B cell (primary cell): Measurements from ENCODE around the gene AFDN. TPM values are rescaled to one million over a fixed set of nuclear protein-coding genes. Genes with fewer than 3 reads are reported as not detected.

Source experiments
- ATAC-seq: fragments of 200-7000 bp; cut with Tn5 transposase; one replicate; pipeline ENCODE4 v1.10.0; 2021; ENCODE audit warnings: low read depth, mild to moderate bottlenecking, moderate number of reproducible peaks, moderate library complexity
- CTCF ChIA-PET: fragments of 350-600 bp; sonication (Branson Sonifier 250); formaldehyde crosslinking; loops from one replicate; lab custom pipeline; 2021; ENCODE audit warnings: antibody characterized with exemption, inconsistent platforms; lab: Charles Lee
- POLR2A ChIA-PET: fragments of 350-600 bp; sonication (Branson Sonifier 250); formaldehyde crosslinking; loops from one replicate; lab custom pipeline; 2021; ENCODE audit warnings: antibody characterized with exemption; lab: Charles Lee
- DNase-seq: peaks from one replicate; pipeline ENCODE4 v3.0.0; 2013
- H2AFZ ChIP-seq: 2 replicates; pipeline ENCODE4 v1.6.1; 2012; ENCODE audit warnings: mild to moderate bottlenecking, low read depth, low read length; ENCODE audit not compliant: insufficient read depth, poor library complexity, severe bottlenecking
- H3K27ac ChIP-seq, 2 donors: 1 replicate in 1 of 2; 2 replicates in 1 of 2; pipeline ENCODE4 v1.5.1; 2012 to 2013; ENCODE audit warnings: low read length in 2 of 2, mild to moderate bottlenecking in 2 of 2, moderate library complexity in 1 of 2
- H3K27me3 ChIP-seq, 4 experiments: fragments of 200-600 bp in 1 of 4; sonication (generic) in 1 of 4; replicated peaks in 1 of 4; 1 replicate in 2 of 4; 2 replicates in 2 of 4; pipeline versions ENCODE4 v1.6.1 to v1.7.0; 2013 to 2016; ENCODE audit warnings: low read length in 3 of 4, mild to moderate bottlenecking in 2 of 4, mixed read lengths in 1 of 4, moderate library complexity in 1 of 4; ENCODE audit not compliant: insufficient read depth in 4 of 4, control insufficient read depth in 3 of 4; ENCODE audit errors: control extremely low read depth in 1 of 4
- H3K36me3 ChIP-seq, 2 experiments: replicated peaks in 1 of 2; 1 replicate in 1 of 2; 2 replicates in 1 of 2; pipeline versions ENCODE4 v1.6.1 to v1.7.1; 2013; ENCODE audit warnings: low read length in 1 of 2; ENCODE audit not compliant: insufficient read depth in 2 of 2, control insufficient read depth in 1 of 2; ENCODE audit errors: control extremely low read depth in 1 of 2, extremely low read depth in 1 of 2
- H3K4me1 ChIP-seq, 2 donors: fragments of 200-600 bp in 1 of 2; sonication (generic) in 1 of 2; 1 replicate in 1 of 2; 2 replicates in 1 of 2; pipeline versions ENCODE4 v1.5.1 to v1.6.1; 2013 to 2017; ENCODE audit warnings: low read length in 2 of 2; ENCODE audit not compliant: control insufficient read depth in 2 of 2, insufficient read depth in 2 of 2
- H3K4me2 ChIP-seq: replicated peaks from 2 replicates; pipeline ENCODE3; 2012; ENCODE audit warnings: mild to moderate bottlenecking, low read depth, low read length; ENCODE audit not compliant: poor library complexity, severe bottlenecking
- H3K4me3 ChIP-seq, 5 experiments: fragments of 200-600 bp in 1 of 5; sonication (generic) in 1 of 5; 1 replicate in 3 of 5; 2 replicates in 2 of 5; pipeline versions ENCODE4 v1.5.1 to v1.7.0; 2011 to 2016; ENCODE audit warnings: low read length in 4 of 5, mild to moderate bottlenecking in 4 of 5, low read depth in 2 of 5, control low read depth in 1 of 5, moderate library complexity in 1 of 5; ENCODE audit not compliant: insufficient read depth in 1 of 5; ENCODE audit errors: control extremely low read depth in 1 of 5, extremely low read depth in 1 of 5
- H3K79me2 ChIP-seq: fragments of 200-600 bp; sonication (generic); one replicate; pipeline ENCODE4 v1.6.0; 2016; ENCODE audit warnings: low read length; ENCODE audit not compliant: control insufficient read depth, insufficient read depth
- H3K9ac ChIP-seq: fragments of 200-600 bp; sonication (generic); 2 replicates; pipeline ENCODE4 v1.6.1; 2017; ENCODE audit warnings: mild to moderate bottlenecking, low read length, moderate library complexity
- H3K9me3 ChIP-seq, 3 donors: one replicate each; pipeline versions ENCODE4 v1.6.1 to v1.7.1; 2013; ENCODE audit warnings: low read length in 2 of 3; ENCODE audit not compliant: control insufficient read depth in 2 of 3, insufficient read depth in 1 of 3; ENCODE audit errors: control extremely low read depth in 1 of 3
- H4K20me1 ChIP-seq: 2 replicates; pipeline ENCODE4 v1.6.0; 2012; ENCODE audit warnings: mild to moderate bottlenecking, low read length; ENCODE audit not compliant: insufficient read depth, control insufficient read depth, poor library complexity, severe bottlenecking
- H3K27ac Mint-ChIP-seq: one replicate; pipeline ENCODE4 v1.8.0; 2021; ENCODE audit warnings: mixed read lengths
- H3K27me3 Mint-ChIP-seq: one replicate; pipeline ENCODE4 v1.8.0; 2021; ENCODE audit warnings: mixed read lengths
- H3K4me1 Mint-ChIP-seq: one replicate; pipeline ENCODE4 v1.8.0; 2021; ENCODE audit warnings: mixed read lengths
- H3K4me3 Mint-ChIP-seq: one replicate; pipeline ENCODE4 v1.8.0; 2021; ENCODE audit warnings: mixed read lengths
- H3K9me3 Mint-ChIP-seq: one replicate; pipeline ENCODE4 v1.8.0; 2022; ENCODE audit warnings: mixed read lengths; ENCODE audit not compliant: insufficient read depth
- CTCF ChIP-seq: fragments of 200-600 bp; IDR thresholded peaks from one replicate; pipeline ENCODE4 v1.8.0; 2022; ENCODE audit warnings: antibody characterized with exemption, mild to moderate bottlenecking
- EZH2 ChIP-seq: IDR thresholded peaks from 2 replicates; pipeline ENCODE4 v1.6.1; 2012; ENCODE audit warnings: borderline replicate concordance, low read depth, mild to moderate bottlenecking, moderate library complexity, low read length; ENCODE audit not compliant: insufficient read depth, poor library complexity, severe bottlenecking
- WGBS: methylation state at CpG from one replicate; pipeline ENCODE4 v1.1.5; 2013; ENCODE audit warnings: missing lambda C conversion rate; ENCODE audit not compliant: insufficient coverage; 5-methylcytosine and 5-hydroxymethylcytosine counted together
- intact Hi-C: fragments of 100-400 bp; cut with micrococcal nuclease; formaldehyde crosslinking; loops from one replicate; pipeline ENCODE4 v1.10.0; 2022
- polyA plus RNA-seq: library from polyadenylated mRNA; depleted of rRNA; stranded (reverse); fragments of >200 nt; gene quantifications from 2 replicates; pipeline ENCODE4 v1.2.3, GENCODE V29; 2012
- total RNA-seq, 2 donors: library from RNA; stranded (reverse); fragments of 120-200 nt in 1 of 2; gene quantifications; 1 replicate in 1 of 2; 2 replicates in 1 of 2; pipeline versions ENCODE4 v1.2.3 to v1.2.4, GENCODE V29; 2013 to 2022

AFDN gene
- total and polyA plus RNA-seq, 2 donors (not counting 1 experiment from before 2014, with no cell fraction given): 15.4 to 70.5 TPM

- Histone ChIP-seq H3K4me1 (no peaks in the 10 kb centered on the region), H2AFZ (no peak overlapping the region), H3K9ac (no peak overlapping the region), H3K27me3 (no peaks in the 10 kb centered on the region), H3K36me3 (no peaks in the 10 kb centered on the region), H3K4me2 (no peak overlapping the region), H4K20me1 (no peaks in the 10 kb centered on the region), H3K4me3 (no peak overlapping the region), H3K27ac (no peak overlapping the region), H3K79me2 (no peaks in the 10 kb centered on the region), H3K9me3 (no peaks in the 10 kb centered on the region)
- H3K4me3 Mint-ChIP-seq: no peak overlapping the region
- no peaks in the 10 kb centered on the region for H3K27me3 Mint-ChIP-seq
- DNase-seq: no peak
- no peaks in the 10 kb centered on the region for H3K9me3 Mint-ChIP-seq
- no peak for TF ChIP-seq CTCF
- no peak for TF ChIP-seq EZH2
- H3K4me1 Mint-ChIP-seq: no peaks in the 10 kb centered on the region
- 84% methylated on average over 26 of the region's 29 CpGs for WGBS
- CTCF ChIA-PET: no interaction called here
- POLR2A ChIA-PET: no interaction called here
- intact Hi-C loops: no loop called here
- ATAC-seq: no peak
- no peak overlapping the region for H3K27ac Mint-ChIP-seq
These were observed 125.2 kb downstream of the AFDN start for GRCh38 chr6:167951781-167952511.

DNA sequence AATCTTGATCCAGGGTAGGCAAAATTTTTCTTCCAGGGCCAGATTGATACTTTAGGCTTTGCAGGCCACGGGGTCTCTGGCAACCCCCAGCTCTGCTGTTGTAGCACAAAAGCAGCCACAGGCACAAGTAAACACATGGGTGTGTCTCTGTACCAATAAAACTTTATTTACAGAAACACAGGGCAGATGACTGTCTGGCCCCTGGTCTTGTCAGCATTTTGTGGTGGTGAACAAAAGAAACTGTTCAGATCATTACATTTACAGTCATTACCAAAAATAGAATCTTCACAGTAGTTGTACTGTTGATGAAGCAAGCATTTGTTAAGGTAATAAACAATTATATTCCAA, 125.8 kb downstream of the AFDN start:
- H3K27me3 ChIP-seq: no peaks in the 10 kb centered on the region
- ChIA-PET CTCF (no interaction called here), POLR2A (no interaction called here)
- no peaks in the 10 kb centered on the region for H3K79me2 ChIP-seq
- intact Hi-C loops: no loop called here
- H3K4me3 Mint-ChIP-seq: no peak overlapping the region
- H3K27me3 Mint-ChIP-seq: no peaks in the 10 kb centered on the region
- H3K9ac ChIP-seq: no peak overlapping the region
- DNase-seq (no peak), ATAC-seq (no peak)
- TF ChIP-seq EZH2 (no peak), CTCF (no peak)
- WGBS: 100% methylated on average over 1 of the region's 1 CpG
- no peak overlapping the region for H2AFZ ChIP-seq
- H3K27ac ChIP-seq: no peak overlapping the region
- H3K4me3 ChIP-seq: no peak overlapping the region
- H3K27ac Mint-ChIP-seq: no peak overlapping the region
- no peaks in the 10 kb centered on the region for H3K4me1 Mint-ChIP-seq
- no peaks in the 10 kb centered on the region for H3K36me3 ChIP-seq
- H4K20me1 ChIP-seq: no peaks in the 10 kb centered on the region
- no peaks in the 10 kb centered on the region for H3K4me1 ChIP-seq
- no peak overlapping the region for H3K4me2 ChIP-seq
- no peaks in the 10 kb centered on the region for H3K9me3 ChIP-seq
- H3K9me3 Mint-ChIP-seq: no peaks in the 10 kb centered on the region
